ENCODE results near the gene ZHX3. TPM values are rescaled to one million over a fixed set of nuclear protein-coding genes. Genes with fewer than 3 reads are reported as not detected.

ZHX3 gene
- total and polyA plus RNA-seq, 2 of the 13 experiments (the other 11 are each of a cell fraction or from before 2014, with no cell fraction given): 8.4 to 11.7 TPM

DNA sequence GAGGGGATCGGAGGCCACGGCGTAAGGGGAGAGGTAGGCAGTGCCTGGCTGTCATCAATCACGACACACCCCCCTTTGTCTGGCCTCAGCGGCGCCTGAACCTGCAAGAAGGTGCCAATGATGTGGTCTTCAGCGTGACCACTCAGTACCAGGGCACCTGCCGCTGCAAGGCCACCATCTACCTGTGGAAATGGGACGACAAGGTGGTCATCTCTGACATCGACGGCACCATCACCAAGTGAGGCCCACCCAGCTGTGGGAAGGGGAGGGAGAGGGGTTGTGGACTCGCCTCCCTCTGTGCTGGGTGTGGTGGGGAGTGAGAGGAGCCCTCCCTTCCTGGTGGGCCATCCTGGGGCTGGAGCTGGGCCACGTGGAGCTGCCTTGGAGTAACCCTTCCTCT lies 39.4 kb upstream of the ZHX3 start (continued):
- TF ChIP-seq, protein P1, sequence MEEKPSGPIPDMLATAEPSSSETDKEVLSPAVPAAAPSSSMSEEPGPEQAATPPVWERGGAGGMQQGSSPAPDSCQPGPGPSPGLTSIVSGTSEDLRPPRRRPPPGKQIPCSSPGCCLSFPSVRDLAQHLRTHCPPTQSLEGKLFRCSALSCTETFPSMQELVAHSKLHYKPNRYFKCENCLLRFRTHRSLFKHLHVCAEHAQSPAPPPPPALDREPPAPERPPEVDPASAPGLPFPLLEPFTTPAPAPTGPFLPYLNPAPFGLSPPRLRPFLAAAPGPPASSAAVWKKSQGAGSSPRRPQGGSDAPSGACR (CRISPR knock-in tag; IDR thresholded peaks at IDR 0.05): no peak
- no peak for TF ChIP-seq NFATC3 (CRISPR knock-in tag; IDR thresholded peaks at IDR 0.05)
- TF ChIP-seq ZKSCAN8 (CRISPR knock-in tag; IDR thresholded peaks at IDR 0.05; ENCODE audit: borderline replicate concordance): no peak
- TF ChIP-seq FOSL1 (CRISPR knock-in tag; IDR thresholded peaks at IDR 0.05; ENCODE audit: borderline replicate concordance): no peak
- no peak for TF ChIP-seq ZNF460 (CRISPR knock-in tag; IDR thresholded peaks at IDR 0.05; ENCODE audit: borderline replicate concordance)
- no peak for TF ChIP-seq ZNF264 (CRISPR knock-in tag; IDR thresholded peaks at IDR 0.05)
- TF ChIP-seq, protein P2, sequence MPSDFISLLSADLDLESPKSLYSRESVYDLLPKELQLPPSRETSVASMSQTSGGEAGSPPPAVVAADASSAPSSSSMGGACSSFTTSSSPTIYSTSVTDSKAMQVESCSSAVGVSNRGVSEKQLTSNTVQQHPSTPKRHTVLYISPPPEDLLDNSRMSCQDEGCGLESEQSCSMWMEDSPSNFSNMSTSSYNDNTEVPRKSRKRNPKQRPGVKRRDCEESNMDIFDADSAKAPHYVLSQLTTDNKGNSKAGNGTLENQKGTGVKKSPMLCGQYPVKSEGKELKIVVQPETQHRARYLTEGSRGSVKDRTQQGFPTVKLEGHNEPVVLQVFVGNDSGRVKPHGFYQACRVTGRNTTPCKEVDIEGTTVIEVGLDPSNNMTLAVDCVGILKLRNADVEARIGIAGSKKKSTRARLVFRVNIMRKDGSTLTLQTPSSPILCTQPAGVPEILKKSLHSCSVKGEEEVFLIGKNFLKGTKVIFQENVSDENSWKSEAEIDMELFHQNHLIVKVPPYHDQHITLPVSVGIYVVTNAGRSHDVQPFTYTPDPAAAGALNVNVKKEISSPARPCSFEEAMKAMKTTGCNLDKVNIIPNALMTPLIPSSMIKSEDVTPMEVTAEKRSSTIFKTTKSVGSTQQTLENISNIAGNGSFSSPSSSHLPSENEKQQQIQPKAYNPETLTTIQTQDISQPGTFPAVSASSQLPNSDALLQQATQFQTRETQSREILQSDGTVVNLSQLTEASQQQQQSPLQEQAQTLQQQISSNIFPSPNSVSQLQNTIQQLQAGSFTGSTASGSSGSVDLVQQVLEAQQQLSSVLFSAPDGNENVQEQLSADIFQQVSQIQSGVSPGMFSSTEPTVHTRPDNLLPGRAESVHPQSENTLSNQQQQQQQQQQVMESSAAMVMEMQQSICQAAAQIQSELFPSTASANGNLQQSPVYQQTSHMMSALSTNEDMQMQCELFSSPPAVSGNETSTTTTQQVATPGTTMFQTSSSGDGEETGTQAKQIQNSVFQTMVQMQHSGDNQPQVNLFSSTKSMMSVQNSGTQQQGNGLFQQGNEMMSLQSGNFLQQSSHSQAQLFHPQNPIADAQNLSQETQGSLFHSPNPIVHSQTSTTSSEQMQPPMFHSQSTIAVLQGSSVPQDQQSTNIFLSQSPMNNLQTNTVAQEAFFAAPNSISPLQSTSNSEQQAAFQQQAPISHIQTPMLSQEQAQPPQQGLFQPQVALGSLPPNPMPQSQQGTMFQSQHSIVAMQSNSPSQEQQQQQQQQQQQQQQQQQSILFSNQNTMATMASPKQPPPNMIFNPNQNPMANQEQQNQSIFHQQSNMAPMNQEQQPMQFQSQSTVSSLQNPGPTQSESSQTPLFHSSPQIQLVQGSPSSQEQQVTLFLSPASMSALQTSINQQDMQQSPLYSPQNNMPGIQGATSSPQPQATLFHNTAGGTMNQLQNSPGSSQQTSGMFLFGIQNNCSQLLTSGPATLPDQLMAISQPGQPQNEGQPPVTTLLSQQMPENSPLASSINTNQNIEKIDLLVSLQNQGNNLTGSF (CRISPR knock-in tag; IDR thresholded peaks at IDR 0.05): no peak
